Stimulated activated naive CD8-positive, alpha-beta T cell treated with anti-CD3 and anti-CD28 coated beads, Interleukin-15, Interleukin-2, amounts not matched to agents 100 ng/mL and 50 ng/mL, for 24 hours (primary cell): ENCODE data around the gene WDR7.

Experiments used
- H3K27ac Mint-ChIP-seq: one replicate; pipeline ENCODE4 v1.8.0; 2021; ENCODE audit warnings: mild to moderate bottlenecking, mixed read lengths
- H3K27me3 Mint-ChIP-seq: one replicate; pipeline ENCODE4 v1.8.0; 2021; ENCODE audit warnings: mixed read lengths
- H3K36me3 Mint-ChIP-seq: one replicate; pipeline ENCODE4 v1.8.0; 2021; ENCODE audit warnings: low read depth, mixed read lengths
- H3K4me1 Mint-ChIP-seq: one replicate; pipeline ENCODE4 v1.8.0; 2021; ENCODE audit warnings: low read depth, mixed read lengths
- H3K4me3 Mint-ChIP-seq: one replicate; pipeline ENCODE4 v1.8.0; 2021; ENCODE audit warnings: mild to moderate bottlenecking, mixed read lengths
- H3K9me3 Mint-ChIP-seq: one replicate; pipeline ENCODE4 v1.8.0; 2021; ENCODE audit warnings: mixed read lengths

WDR7 gene

DNA sequence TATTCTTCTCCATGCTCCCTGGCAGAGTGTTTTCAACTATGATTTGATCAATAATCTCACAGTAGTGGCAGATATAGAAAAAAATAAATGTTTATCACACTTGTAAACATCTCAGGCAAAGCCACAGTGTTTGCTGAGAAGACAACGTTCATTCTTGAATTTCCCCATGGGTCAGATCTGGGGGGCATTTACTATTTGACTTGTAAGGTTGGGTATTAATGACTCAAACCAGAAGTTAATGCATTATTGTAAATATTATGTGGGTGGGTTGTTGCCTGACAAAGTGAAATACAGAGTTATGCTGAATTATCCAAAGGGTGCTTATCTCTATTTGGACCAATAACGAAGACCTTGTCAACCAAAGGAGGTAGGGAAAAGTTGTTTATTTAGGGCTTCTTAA lies 346.0 kb downstream of the WDR7 start:
- Mint-ChIP-seq H3K27ac (no peak overlapping the region), H3K36me3 (peaks cover 6% of the 10 kb centered on the region), H3K4me1 (peaks cover 9% of the 10 kb centered on the region), H3K27me3 (no peaks in the 10 kb centered on the region), H3K4me3 (no peak overlapping the region), H3K9me3 (no peaks in the 10 kb centered on the region)

DNA sequence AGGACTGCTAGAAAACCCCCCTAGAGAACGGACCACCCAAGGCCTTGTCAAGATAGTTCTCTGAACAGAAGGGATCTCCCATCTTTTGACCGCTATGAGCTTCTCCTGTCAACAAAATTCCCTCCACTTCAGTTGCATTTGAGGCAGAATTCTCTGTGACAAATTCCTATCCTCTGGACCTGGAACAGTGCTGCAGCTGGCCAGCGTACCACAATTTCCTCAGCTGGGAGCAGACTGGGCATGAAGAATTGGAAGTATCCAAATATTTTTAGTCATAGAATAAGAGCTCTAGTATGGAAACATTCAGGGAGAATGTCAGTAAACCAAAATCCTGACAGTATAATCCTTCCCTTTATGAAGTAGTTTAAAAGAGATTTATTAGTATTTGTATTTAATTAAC lies 348.7 kb downstream of the WDR7 start:
- no peak overlapping the region for H3K27ac Mint-ChIP-seq
- H3K36me3 Mint-ChIP-seq, result peaks cover 6% of the 10 kb centered on the region
- H3K4me1 Mint-ChIP-seq, result peaks cover 30% of the 10 kb centered on the region
- no peaks in the 10 kb centered on the region for H3K27me3 Mint-ChIP-seq
- no peak overlapping the region for H3K4me3 Mint-ChIP-seq
- no peaks in the 10 kb centered on the region for H3K9me3 Mint-ChIP-seq

DNA sequence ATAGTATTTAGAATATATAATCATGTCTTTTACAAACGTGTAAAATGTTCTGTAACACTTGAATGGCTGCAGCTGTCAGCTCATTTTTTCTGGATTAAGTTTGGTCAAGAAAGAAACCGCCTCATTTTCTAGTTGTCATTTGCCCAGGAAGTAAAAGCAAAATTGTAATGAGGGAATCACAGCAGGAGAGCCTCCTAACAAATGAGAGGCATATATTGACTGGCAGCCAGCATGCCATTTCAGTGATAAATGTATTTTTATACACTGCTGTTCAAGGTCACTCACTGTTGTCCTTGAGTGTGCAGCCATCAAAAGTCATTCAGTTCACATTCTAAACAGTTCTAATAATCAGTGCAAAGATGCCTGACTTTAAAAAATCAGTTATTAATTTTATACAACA lies 351.5 kb downstream of the WDR7 start:
- H3K27me3 Mint-ChIP-seq, result no peaks in the 10 kb centered on the region
- H3K27ac Mint-ChIP-seq, result no peak overlapping the region
- no peak overlapping the region for H3K4me3 Mint-ChIP-seq
- H3K36me3 Mint-ChIP-seq, result peaks cover 5% of the 10 kb centered on the region
- H3K9me3 Mint-ChIP-seq, result no peaks in the 10 kb centered on the region
- peaks cover 38% of the 10 kb centered on the region for H3K4me1 Mint-ChIP-seq

DNA sequence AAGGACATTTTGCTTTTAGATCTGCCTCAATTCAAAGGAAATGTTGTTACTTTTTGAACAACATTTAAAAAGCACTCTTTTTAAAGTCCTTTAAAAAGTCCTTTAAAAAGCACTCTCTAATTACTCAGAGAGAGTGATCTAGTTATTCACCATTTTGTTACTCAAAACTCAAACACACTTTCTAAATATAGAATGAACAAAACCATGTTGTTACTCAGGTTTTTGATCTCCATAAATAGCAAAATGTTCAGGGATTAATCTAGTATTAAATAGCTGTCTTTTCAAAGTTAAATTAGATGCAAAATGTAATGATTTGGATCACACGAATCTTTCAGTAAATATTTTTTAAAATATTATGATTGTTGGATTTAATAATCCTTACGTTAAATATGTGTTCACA lies 352.2 kb downstream of the WDR7 start:
- H3K27ac Mint-ChIP-seq, result peak overlapping the region; percentile 68
- peaks cover 38% of the 10 kb centered on the region for H3K4me1 Mint-ChIP-seq
- H3K9me3 Mint-ChIP-seq, result no peaks in the 10 kb centered on the region
- H3K27me3 Mint-ChIP-seq, result no peaks in the 10 kb centered on the region
- no peaks in the 10 kb centered on the region for H3K36me3 Mint-ChIP-seq
- H3K4me3 Mint-ChIP-seq, result no peak overlapping the region

DNA sequence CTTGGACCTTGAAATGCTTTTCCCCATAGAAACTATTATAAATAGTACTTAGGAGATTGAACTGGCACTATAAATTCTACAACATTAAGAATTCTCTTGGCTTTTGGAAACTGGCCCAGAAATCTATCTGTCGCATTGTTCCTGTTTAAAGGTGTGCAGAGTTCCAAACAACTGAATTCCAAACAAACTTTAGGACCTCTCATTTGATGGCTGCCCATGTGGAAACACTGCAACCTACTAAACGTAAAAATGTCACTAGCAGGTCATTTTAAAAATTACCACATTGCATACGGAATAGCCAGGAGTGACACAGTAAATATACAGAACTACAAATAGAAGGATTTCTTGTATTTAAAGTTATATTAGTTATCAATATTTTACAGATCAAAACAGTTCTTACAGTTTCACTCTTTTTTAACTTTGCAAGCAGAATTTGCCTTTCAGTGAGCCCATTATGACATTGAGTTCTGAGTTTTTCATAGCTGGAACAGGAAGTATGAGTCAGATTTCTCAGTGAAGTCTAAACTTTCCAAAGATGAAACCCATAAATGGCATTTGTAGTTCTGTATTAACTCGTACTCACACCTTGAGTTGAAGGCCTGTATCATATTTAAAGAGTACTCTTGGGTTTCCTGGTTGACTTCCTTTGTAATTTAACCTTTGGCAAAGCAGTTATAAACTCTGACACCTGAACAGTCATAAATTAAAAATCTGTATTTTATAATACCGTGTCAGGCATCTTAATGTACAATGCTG lies 353.4 kb downstream of the WDR7 start:
- H3K9me3 Mint-ChIP-seq, result no peaks in the 10 kb centered on the region
- H3K27me3 Mint-ChIP-seq, result no peaks in the 10 kb centered on the region
- peaks cover 38% of the 10 kb centered on the region for H3K4me1 Mint-ChIP-seq
- H3K27ac Mint-ChIP-seq, result peak overlapping the region; percentile 88
- peak overlapping the region; percentile 20 for H3K4me3 Mint-ChIP-seq
- H3K36me3 Mint-ChIP-seq, result no peaks in the 10 kb centered on the region

DNA sequence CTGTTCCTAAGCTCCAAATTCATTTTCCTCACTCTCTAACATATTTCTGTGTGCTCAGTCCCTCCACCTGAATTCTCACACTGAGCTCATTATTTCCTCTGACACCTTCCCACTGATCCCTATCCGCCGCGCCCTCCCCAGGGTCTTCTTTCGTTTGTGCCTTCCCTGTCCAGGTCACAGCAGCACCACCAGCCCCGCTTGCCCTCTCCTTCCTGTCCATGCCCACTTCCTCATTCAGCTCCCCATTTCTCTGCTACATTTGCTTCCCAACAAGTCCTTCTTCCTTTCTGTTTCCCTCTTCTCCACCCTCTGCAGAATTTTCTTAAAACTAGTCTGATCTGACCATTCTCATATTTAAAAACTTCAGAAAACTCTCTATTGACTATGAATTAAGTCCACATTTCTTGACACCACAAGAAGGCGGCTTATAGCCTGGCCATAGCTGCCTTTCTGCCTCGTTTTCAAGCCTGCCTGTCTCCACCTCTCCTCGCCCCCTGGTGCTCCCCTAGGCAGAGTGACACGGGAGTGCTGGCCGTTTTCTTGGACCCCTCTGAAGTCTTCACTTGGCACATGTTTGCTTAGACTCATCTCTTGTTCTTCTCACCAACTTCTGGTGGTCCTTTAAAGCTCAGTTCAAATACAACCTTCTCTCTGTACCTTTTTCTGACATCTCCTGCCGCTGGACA lies 357.0 kb downstream of the WDR7 start:
- Mint-ChIP-seq H3K27me3 (no peaks in the 10 kb centered on the region), H3K4me3 (no peak overlapping the region), H3K9me3 (no peaks in the 10 kb centered on the region), H3K27ac (peak overlapping the region; percentile 37), H3K4me1 (peaks cover 25% of the 10 kb centered on the region), H3K36me3 (peaks cover 4% of the 10 kb centered on the region)

DNA sequence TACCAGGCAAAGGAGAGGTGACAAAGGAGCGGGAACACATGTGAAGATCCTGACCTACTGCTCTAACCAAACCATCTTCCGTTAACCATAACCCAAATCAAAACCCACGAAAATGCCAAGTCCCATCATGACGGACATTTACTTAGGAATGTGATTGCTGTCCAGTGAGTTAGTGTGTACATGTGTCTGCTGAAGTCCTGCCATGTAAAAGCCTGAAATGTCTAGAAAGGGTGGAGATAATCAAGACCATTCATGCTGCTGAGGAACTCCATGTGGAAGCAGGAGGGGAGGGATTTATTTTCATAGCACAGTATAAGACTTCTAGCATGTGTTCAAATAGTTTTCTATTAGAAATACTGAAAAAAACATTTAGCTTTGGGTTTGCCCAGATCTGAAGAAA lies 358.7 kb downstream of the WDR7 start:
- Mint-ChIP-seq H3K36me3 (peaks cover 9% of the 10 kb centered on the region), H3K4me1 (peaks cover 8% of the 10 kb centered on the region), H3K27me3 (no peaks in the 10 kb centered on the region), H3K27ac (no peak overlapping the region), H3K4me3 (no peak overlapping the region), H3K9me3 (no peaks in the 10 kb centered on the region)

DNA sequence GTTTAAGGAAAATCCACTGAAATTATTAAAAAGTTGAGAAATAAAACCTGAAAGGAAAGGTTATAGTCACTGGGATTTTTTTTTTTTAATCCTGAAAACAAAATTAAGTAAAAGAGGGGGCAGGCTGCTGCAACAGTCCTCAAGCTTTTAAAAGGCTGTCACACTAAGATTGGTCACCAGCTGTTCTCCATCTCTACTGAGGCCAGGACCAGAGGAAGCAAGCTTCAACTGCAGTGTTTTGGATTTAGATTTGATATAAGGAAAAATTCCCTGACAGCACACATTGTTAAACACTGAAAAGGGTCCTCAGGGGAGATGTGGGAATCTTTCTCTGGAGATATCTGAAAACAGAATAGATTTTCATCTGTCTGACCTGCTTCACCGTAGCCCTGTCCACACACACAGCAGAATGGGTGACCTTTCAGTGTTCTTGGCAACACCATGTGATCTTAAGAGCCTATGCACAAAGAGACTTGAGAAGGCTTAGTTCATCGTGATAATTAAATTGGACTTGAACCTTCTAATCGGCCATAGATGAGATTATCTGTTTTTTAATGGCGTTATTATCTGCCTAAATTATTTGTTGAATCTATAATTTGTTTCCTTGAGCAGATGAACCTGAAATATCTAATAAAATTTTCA lies 363.7 kb downstream of the WDR7 start:
- H3K27ac Mint-ChIP-seq, result no peak overlapping the region
- H3K4me1 Mint-ChIP-seq, result peaks cover 30% of the 10 kb centered on the region
- H3K4me3 Mint-ChIP-seq, result no peak overlapping the region
- no peaks in the 10 kb centered on the region for H3K27me3 Mint-ChIP-seq
- no peaks in the 10 kb centered on the region for H3K9me3 Mint-ChIP-seq
- peaks cover 7% of the 10 kb centered on the region for H3K36me3 Mint-ChIP-seq

DNA sequence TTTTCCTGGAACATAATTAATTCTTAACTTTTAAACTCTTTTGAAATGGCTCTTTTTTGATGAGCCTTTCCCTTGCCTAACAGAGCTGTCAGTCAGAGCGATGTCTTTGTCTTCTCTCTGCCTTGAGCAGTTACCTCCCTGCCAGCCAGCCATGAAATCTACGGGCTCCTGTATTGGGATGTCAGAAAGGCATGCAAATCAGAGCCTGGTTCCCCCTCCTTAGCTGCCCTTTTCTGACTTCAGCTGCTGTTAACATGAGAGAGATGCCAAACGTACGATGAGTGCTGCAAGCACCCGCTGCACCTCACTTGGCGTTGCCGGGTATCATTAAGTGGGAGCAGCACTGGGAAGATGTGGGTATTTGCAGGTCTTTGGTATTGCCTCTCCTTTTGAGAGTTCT lies 364.3 kb downstream of the WDR7 start:
- no peaks in the 10 kb centered on the region for H3K27me3 Mint-ChIP-seq
- peaks cover 6% of the 10 kb centered on the region for H3K36me3 Mint-ChIP-seq
- no peak overlapping the region for H3K4me3 Mint-ChIP-seq
- H3K4me1 Mint-ChIP-seq, result peaks cover 30% of the 10 kb centered on the region
- H3K27ac Mint-ChIP-seq, result no peak overlapping the region
- no peaks in the 10 kb centered on the region for H3K9me3 Mint-ChIP-seq

DNA sequence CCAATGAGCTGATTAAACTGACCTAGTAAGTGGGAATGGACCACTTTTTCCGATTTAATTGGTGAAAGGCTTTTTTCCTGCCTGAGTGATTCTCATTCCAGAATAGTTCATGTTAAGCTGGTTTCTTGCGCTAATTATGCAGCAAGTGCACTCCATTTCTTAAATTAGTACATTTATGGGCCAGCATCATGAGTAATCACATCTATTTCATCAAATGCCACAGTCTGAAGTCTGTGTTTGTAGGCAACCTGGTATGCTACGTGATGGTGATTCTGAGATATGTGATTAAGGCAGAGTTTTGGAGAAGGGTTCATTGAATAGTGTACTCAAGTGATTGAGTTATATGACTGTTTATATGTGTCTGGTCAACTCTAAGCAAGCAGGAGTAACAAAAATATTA lies 367.7 kb downstream of the WDR7 start:
- peaks cover 8% of the 10 kb centered on the region for H3K36me3 Mint-ChIP-seq
- no peaks in the 10 kb centered on the region for H3K27me3 Mint-ChIP-seq
- H3K4me1 Mint-ChIP-seq, result peaks cover 34% of the 10 kb centered on the region
- no peak overlapping the region for H3K27ac Mint-ChIP-seq
- H3K9me3 Mint-ChIP-seq, result no peaks in the 10 kb centered on the region
- H3K4me3 Mint-ChIP-seq, result no peak overlapping the region

DNA sequence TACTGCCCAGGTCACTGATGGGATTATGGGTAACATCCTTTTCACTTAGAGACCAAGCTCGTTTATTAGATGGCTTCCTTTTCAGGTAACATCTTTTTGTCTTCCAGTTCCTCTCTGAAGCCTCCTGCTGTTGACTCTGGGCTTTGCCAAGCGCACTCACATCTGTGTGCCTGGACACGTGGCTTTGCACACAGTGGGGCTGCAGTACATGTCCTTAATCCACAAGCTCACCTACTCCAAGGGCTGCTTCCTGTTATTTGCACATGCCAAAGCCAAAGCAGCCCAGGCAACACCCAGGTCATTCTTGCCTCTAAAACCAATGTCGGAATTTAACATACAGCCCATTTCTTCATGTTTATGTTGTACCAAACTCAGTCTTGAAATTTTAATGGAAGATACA lies 371.6 kb downstream of the WDR7 start:
- Mint-ChIP-seq H3K9me3 (no peaks in the 10 kb centered on the region), H3K36me3 (peaks cover 18% of the 10 kb centered on the region), H3K4me3 (no peak overlapping the region), H3K27ac (no peak overlapping the region), H3K27me3 (no peaks in the 10 kb centered on the region), H3K4me1 (peaks cover 16% of the 10 kb centered on the region)

DNA sequence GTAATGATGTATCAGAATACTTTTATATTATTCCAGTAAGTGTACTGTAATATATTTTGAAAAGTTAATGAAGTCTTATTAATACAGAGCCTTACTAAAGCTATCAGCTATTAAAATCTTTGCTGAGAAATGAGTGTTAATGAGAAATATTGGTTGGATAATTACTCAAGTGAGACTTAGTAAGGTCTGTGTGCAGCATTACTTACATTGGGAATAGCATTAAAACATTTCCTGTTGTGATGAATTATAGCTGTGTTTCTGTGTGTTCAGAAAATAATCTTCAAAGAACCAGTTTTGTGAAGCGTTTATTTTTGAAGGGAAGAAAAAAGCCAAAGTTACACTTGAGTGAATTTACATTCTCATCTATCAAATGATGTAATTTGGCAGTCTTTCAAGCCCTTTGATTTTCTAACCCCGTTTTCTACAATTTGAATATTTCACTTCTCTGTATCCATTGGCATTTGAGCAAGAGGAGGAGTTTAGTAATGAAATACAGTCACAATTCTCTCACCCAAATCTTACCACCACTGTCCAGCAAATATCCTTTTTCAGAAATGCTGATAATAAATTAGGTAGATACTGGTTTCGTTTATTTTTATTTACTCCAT lies 372.2 kb downstream of the WDR7 start:
- peaks cover 10% of the 10 kb centered on the region for H3K4me1 Mint-ChIP-seq
- no peaks in the 10 kb centered on the region for H3K27me3 Mint-ChIP-seq
- no peak overlapping the region for H3K4me3 Mint-ChIP-seq
- no peaks in the 10 kb centered on the region for H3K9me3 Mint-ChIP-seq
- H3K36me3 Mint-ChIP-seq, result peaks cover 22% of the 10 kb centered on the region
- no peak overlapping the region for H3K27ac Mint-ChIP-seq

DNA sequence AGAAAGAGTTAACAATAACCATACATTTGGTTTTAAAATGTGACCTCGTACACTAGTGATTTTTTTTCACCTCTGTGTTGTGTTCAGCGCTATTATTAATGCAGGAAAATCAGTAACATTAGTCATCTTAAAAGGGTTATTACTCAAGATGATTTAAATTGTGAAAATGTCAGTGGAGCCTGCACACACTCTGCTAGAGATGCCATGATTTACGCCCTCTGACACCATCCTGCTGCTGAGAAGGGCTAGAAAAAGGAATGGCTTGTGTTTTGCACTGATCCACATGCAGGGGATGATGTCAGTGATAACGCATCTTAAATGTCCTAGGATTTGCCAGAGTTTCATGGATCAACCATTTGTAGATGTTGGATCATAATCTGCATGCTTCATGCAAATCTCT lies 374.4 kb downstream of the WDR7 start:
- Mint-ChIP-seq H3K4me1 (peaks cover 10% of the 10 kb centered on the region), H3K36me3 (peaks cover 35% of the 10 kb centered on the region), H3K27ac (no peak overlapping the region), H3K4me3 (no peak overlapping the region), H3K9me3 (no peaks in the 10 kb centered on the region), H3K27me3 (no peaks in the 10 kb centered on the region)

DNA sequence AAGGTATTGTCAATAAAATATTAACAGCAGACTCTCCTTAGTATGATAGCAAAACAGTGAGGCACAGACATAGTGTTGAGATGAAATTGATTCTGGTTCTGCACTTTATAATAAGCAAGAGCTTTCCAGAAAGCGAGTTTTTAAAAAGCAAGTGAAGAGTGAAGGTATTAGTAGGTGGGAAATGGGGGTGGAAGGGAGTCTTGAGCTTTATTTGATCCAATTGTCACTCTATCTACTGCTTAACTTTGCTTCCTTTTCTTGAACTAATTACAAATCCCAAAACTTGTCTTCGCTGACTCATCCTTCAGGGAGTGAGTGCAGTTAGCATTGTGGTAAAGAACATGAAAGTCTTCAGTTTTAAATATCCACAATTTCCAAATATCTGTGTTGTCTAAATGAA lies 375.2 kb downstream of the WDR7 start:
- Mint-ChIP-seq H3K9me3 (no peaks in the 10 kb centered on the region), H3K36me3 (peaks cover 34% of the 10 kb centered on the region), H3K4me3 (no peak overlapping the region)

DNA sequence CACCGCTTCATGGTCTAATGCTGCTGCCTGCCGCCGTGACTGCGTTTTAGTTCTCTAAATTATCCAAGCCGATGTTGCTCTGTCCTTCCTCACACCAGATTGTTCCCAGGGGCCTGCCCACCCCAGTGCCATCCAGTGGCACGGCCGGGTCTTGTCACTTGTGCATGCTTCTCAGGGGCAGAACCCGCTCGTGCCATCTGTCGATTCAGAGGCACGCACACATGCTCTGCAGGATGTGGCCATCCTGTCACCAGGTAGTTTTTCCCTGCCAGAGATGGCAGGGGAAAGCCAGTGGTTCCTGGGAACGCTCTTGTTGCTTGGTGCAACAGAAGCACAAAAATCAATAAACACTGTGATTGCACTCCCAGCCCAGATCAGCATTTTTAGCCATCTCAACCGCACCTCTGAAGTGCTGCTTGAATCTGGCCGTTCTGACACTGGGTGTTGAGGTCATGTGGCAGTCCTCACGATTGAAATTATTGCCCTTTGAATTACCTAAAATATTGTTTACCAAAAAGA lies 376.1 kb downstream of the WDR7 start:
- H3K9me3 Mint-ChIP-seq, result no peaks in the 10 kb centered on the region
- peaks cover 39% of the 10 kb centered on the region for H3K36me3 Mint-ChIP-seq
- H3K4me1 Mint-ChIP-seq, result peaks cover 10% of the 10 kb centered on the region
- no peak overlapping the region for H3K27ac Mint-ChIP-seq
- H3K27me3 Mint-ChIP-seq, result no peaks in the 10 kb centered on the region
- no peak overlapping the region for H3K4me3 Mint-ChIP-seq

More for the DNA sequence above, 375.2 kb downstream of the WDR7 start:
- no peak overlapping the region for H3K27ac Mint-ChIP-seq
- H3K27me3 Mint-ChIP-seq, result no peaks in the 10 kb centered on the region
- H3K4me1 Mint-ChIP-seq, result peaks cover 10% of the 10 kb centered on the region
